Neural progenitor cell (in vitro differentiated cells): ENCODE measurements around the gene IPCEF1. TPM values are rescaled to one million over a fixed set of nuclear protein-coding genes. Genes with fewer than 3 reads are reported as not detected.

Source experiments
- DNase-seq: peaks from one replicate; pipeline ENCODE4 v3.0.0-alpha.2; 2016; ENCODE audit warnings: low spot score
- H2AFZ ChIP-seq: fragments of 200-600 bp; sonication (generic); replicated peaks from 2 replicates; pipeline ENCODE4 v1.6.1; 2016; ENCODE audit warnings: antibody characterized with exemption
- H3F3A ChIP-seq: fragments of 200-600 bp; sonication (generic); 2 replicates; pipeline ENCODE4 v1.6.1; 2016; ENCODE audit warnings: antibody characterized with exemption, low read depth
- H3K27ac ChIP-seq: fragments of 200-600 bp; sonication (generic); 2 replicates; pipeline ENCODE4 v1.5.1; 2016; ENCODE audit warnings: mild to moderate bottlenecking
- H3K27me3 ChIP-seq: fragments of 200-600 bp; sonication (generic); 2 replicates; pipeline ENCODE4 v1.6.1; 2016; ENCODE audit warnings: mild to moderate bottlenecking, moderate library complexity
- H3K36me3 ChIP-seq: fragments of 200-600 bp; sonication (generic); 2 replicates; pipeline ENCODE4 v1.5.1; 2016
- H3K4me1 ChIP-seq: fragments of 200-600 bp; sonication (generic); 2 replicates; pipeline ENCODE4 v1.6.1; 2016; ENCODE audit warnings: mixed run types
- H3K4me2 ChIP-seq: fragments of 200-600 bp; sonication (generic); 2 replicates; pipeline ENCODE4 v1.6.1; 2016
- H3K4me3 ChIP-seq: fragments of 200-600 bp; sonication (generic); 2 replicates; pipeline ENCODE4 v1.5.1; 2016
- H3K79me2 ChIP-seq: fragments of 200-600 bp; sonication (generic); 2 replicates; pipeline ENCODE4 v1.6.1; 2016; ENCODE audit warnings: low read depth
- H3K9ac ChIP-seq: fragments of 200-600 bp; sonication (generic); 2 replicates; pipeline ENCODE4 v1.6.1; 2016
- H3K9me3 ChIP-seq: fragments of 200-600 bp; sonication (generic); 2 replicates; pipeline ENCODE4 v1.5.1; 2016; ENCODE audit warnings: low read depth
- H4K20me1 ChIP-seq: fragments of 200-600 bp; sonication (generic); 2 replicates; pipeline ENCODE4 v1.6.1; 2016; ENCODE audit warnings: low read depth
- H3K27ac Mint-ChIP-seq: 3 replicates; pipeline ENCODE4 v1.8.0; 2021; ENCODE audit warnings: mixed read lengths
- H3K27me3 Mint-ChIP-seq: 2 replicates; pipeline ENCODE4 v1.8.0; 2022; ENCODE audit warnings: low read depth, mild to moderate bottlenecking, inconsistent platforms, moderate library complexity, mixed read lengths; ENCODE audit not compliant: insufficient read depth
- H3K36me3 Mint-ChIP-seq: 3 replicates; pipeline ENCODE4 v1.8.0; 2021; ENCODE audit warnings: mixed read lengths
- H3K4me1 Mint-ChIP-seq: 3 replicates; pipeline ENCODE4 v1.8.0; 2021; ENCODE audit warnings: mixed read lengths
- H3K4me3 Mint-ChIP-seq: 3 replicates; pipeline ENCODE4 v1.8.0; 2021; ENCODE audit warnings: mild to moderate bottlenecking, moderate library complexity, mixed read lengths
- H3K9me3 Mint-ChIP-seq: 3 replicates; pipeline ENCODE4 v1.8.0; 2020; ENCODE audit warnings: mixed read lengths
- CTCF ChIP-seq: fragments of 200-600 bp; sonication (generic); IDR thresholded peaks from 2 replicates; pipeline ENCODE4 v1.5.1; 2017; ENCODE audit warnings: antibody characterized with exemption, mild to moderate bottlenecking
- EZH2 ChIP-seq: fragments of 200-600 bp; sonication (generic); IDR thresholded peaks from 2 replicates; pipeline ENCODE4 v1.6.1; 2017; ENCODE audit warnings: antibody characterized with exemption, mild to moderate bottlenecking, moderate library complexity
- EZH2phosphoT487 ChIP-seq: fragments of 200-600 bp; sonication (generic); IDR thresholded peaks from 2 replicates; pipeline ENCODE4 v1.6.1; 2017; ENCODE audit warnings: antibody characterized with exemption
- total RNA-seq: library from RNA; depleted of rRNA; stranded (reverse); fragments of >200 nt; gene quantifications from 2 replicates; pipeline ENCODE4 v1.2.3, GENCODE V29; 2015; ENCODE audit warnings: low replicate concordance

IPCEF1 gene
- total RNA-seq, 1 donor from 2014 or later = 0.13 TPM

- no peak overlapping the region for H3K4me3 Mint-ChIP-seq
- no peaks in the 10 kb centered on the region for H3F3A ChIP-seq
Measured at GRCh38 chr6:154227862-154228520, 128.6 kb downstream of the IPCEF1 start.

GRCh38 chr6:154226461-154226860, 130.1 kb downstream of the IPCEF1 start:
- TF ChIP-seq CTCF (no peak), EZH2phosphoT487 (no peak), EZH2 (no peak)
- Histone ChIP-seq H3K9ac (no peak overlapping the region), H3K4me3 (no peak overlapping the region), H2AFZ (no peak overlapping the region), H3K36me3 (no peaks in the 10 kb centered on the region), H3K27me3 (no peaks in the 10 kb centered on the region), H3K9me3 (no peaks in the 10 kb centered on the region), H3F3A (no peaks in the 10 kb centered on the region), H3K79me2 (no peaks in the 10 kb centered on the region), H3K27ac (no peak overlapping the region), H3K4me1 (no peaks in the 10 kb centered on the region), H4K20me1 (no peaks in the 10 kb centered on the region), H3K4me2 (no peak overlapping the region)
- Mint-ChIP-seq H3K36me3 (no peaks in the 10 kb centered on the region), H3K9me3 (no peaks in the 10 kb centered on the region), H3K4me3 (no peak overlapping the region), H3K27ac (no peak overlapping the region), H3K27me3 (no peaks in the 10 kb centered on the region), H3K4me1 (no peaks in the 10 kb centered on the region)
- no peak for DNase-seq

More at GRCh38 chr6:154227862-154228520, 128.6 kb downstream of the IPCEF1 start:
- H3K27ac Mint-ChIP-seq = no peak overlapping the region
- no peaks in the 10 kb centered on the region for H3K4me1 ChIP-seq
- no peaks in the 10 kb centered on the region for H3K27me3 Mint-ChIP-seq
- H3K9ac ChIP-seq = no peak overlapping the region
- H3K4me3 ChIP-seq = no peak overlapping the region
- H3K4me2 ChIP-seq = no peak overlapping the region
- TF ChIP-seq EZH2 (no peak), EZH2phosphoT487 (no peak), CTCF (no peak)
- H3K79me2 ChIP-seq = no peaks in the 10 kb centered on the region
- no peaks in the 10 kb centered on the region for H3K4me1 Mint-ChIP-seq
- DNase-seq = no peak
- no peaks in the 10 kb centered on the region for H3K36me3 Mint-ChIP-seq
- no peaks in the 10 kb centered on the region for H3K27me3 ChIP-seq
- no peak overlapping the region for H2AFZ ChIP-seq
- H3K9me3 Mint-ChIP-seq = no peaks in the 10 kb centered on the region
- H3K36me3 ChIP-seq = no peaks in the 10 kb centered on the region
- no peak overlapping the region for H3K27ac ChIP-seq
- no peaks in the 10 kb centered on the region for H4K20me1 ChIP-seq
- H3K9me3 ChIP-seq = no peaks in the 10 kb centered on the region

- Histone ChIP-seq H3K36me3 (no peaks in the 10 kb centered on the region), H3K79me2 (no peaks in the 10 kb centered on the region), H3K4me1 (peaks cover 14% of the 10 kb centered on the region), H3K9me3 (no peaks in the 10 kb centered on the region), H4K20me1 (no peaks in the 10 kb centered on the region), H3K27me3 (no peaks in the 10 kb centered on the region), H3K27ac (no peak overlapping the region), H3K4me2 (no peak overlapping the region), H3K4me3 (no peak overlapping the region), H2AFZ (no peak overlapping the region), H3K9ac (no peak overlapping the region), H3F3A (peaks cover 13% of the 10 kb centered on the region)
- peaks cover 8% of the 10 kb centered on the region for H3K4me1 Mint-ChIP-seq
- no peak for TF ChIP-seq EZH2
- TF ChIP-seq EZH2phosphoT487 = no peak
- no peak for TF ChIP-seq CTCF
- H3K4me3 Mint-ChIP-seq = no peak overlapping the region
- no peak overlapping the region for H3K27ac Mint-ChIP-seq
- no peaks in the 10 kb centered on the region for H3K27me3 Mint-ChIP-seq
- DNase-seq = no peak
- H3K9me3 Mint-ChIP-seq = no peaks in the 10 kb centered on the region
- H3K36me3 Mint-ChIP-seq = no peaks in the 10 kb centered on the region
Measured at GRCh38 chr6:154223296-154223695, 133.3 kb downstream of the IPCEF1 start.
